A172 (cell line): ENCODE results near the gene SIGLEC10. TPM values are rescaled to one million over a fixed set of nuclear protein-coding genes. Genes with fewer than 3 reads are reported as not detected.
A peak's percentile ranks its signal among the peaks of the same experiment; 100 is the strongest.

ENCODE experiments used
- DNase-seq: peaks from one replicate; pipeline ENCODE4 v3.0.0-alpha.2; 2015; ENCODE audit warnings: low spot score
- total RNA-seq: library from RNA; depleted of rRNA; stranded (reverse); fragments of >200 nt; shearing (Covaris generic); gene quantifications from 2 replicates; pipeline ENCODE4 v1.2.3, GENCODE V29; 2014; rRNA removed

The SIGLEC10 gene
- total RNA-seq, 1 experiment from 2014 or later: not detected

DNA sequence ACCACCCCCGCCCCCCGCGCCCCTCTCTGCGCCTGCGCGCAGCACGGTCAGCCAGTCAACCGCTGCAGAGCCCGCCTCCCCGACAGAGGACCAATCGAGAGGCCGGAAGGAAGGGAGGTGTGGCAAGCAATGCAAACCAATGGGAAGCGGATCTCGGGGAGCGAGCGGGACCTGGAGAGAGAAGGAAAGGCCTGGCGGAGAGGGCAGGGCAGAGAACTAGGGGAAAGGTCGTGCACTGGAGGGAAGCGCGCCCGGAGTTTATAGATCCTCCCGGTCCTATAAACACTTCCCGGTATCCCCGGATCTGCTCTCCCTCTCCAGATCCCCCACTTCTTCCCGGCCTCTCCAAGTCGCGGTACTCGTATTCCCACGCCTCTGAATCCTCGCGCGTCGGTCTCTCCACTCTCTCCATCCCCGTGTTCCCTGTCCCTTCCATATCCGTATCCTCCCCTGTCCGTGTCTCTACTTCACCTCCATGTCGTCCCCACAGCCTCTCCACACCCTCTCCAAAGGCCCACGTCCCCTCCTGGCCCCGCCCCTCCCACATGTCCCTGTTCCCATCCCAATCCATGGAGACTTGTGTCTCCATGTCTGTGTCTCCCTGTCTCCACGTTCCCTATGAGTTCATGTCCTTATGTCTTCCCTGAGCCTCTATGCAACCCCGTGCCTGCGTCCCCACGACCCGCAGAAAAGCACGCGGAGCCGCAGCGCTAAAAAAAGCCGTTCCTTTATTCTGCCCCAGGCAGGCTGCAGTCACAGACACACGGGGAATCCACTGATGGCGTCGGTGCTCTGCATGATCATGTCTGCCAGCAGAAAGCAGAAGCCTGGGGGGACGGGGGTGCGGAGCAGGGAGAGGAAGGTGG is 50.8 kb downstream of the SIGLEC10 start:
- DNase-seq: peak; percentile 90

DNA sequence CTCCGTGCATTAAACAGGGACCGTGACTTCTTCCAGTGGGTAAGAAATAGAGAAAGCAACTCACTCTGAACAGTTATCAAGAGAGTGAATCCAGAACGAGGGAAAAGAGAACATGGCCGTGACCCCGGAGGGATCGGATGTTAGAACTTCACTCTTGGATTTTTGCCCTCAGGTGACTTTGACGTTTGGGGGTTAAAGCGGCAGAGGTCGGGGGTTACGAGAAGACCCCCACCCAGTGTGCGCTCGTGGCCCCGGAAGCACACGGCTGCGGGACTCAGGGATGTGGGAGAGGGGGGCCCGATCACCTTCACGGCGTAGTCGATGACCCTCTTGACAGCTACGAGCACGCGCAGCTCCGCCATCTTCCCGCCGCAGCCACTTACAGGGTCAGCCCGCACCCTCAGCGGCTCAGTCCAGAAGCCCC is 51.5 kb downstream of the SIGLEC10 start, which contains the start of gene ETFB:
Gene ETFB, minus strand, starts transcription at position 424 of the 424 bp plus-strand sequence. Its CDS starts 62 bp downstream, at position 362.
- no peak for DNase-seq

DNA sequence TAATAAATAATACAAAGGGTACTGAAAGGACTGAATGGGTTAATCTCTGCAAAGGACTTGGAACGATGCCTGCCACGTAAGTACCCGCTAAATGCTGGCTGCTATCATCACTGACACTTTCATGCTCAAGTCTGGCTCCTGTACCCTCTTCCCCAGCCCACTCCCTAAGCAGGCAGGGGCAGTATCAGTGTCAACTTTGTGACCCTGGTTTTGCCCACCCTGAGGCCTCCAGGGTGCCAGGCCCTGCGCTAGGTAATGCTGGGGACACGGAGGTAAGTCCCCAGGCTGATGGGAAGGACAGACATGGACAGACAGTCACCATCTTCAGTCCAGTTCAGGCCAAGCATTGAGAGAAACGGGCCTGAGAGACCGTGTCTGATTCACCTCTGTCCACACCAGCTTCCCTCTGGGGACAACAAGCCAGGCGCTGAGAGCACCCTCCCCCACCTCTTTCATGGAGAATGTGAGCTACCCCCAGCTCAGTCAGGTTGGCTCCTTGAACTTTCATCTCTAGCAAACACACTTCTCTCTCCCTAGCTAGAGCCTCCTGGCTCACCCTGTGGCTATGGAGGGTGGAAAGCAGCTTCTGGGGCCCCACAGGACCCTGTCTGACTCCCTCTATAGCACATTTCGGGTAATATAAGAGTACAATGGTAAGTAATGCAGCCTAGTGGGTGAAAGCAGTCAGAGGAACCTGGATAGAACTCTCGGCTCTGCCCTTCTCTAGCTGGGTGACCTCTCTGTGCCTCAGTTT is 52.1 kb downstream of the SIGLEC10 start:
- no peak for DNase-seq

DNA sequence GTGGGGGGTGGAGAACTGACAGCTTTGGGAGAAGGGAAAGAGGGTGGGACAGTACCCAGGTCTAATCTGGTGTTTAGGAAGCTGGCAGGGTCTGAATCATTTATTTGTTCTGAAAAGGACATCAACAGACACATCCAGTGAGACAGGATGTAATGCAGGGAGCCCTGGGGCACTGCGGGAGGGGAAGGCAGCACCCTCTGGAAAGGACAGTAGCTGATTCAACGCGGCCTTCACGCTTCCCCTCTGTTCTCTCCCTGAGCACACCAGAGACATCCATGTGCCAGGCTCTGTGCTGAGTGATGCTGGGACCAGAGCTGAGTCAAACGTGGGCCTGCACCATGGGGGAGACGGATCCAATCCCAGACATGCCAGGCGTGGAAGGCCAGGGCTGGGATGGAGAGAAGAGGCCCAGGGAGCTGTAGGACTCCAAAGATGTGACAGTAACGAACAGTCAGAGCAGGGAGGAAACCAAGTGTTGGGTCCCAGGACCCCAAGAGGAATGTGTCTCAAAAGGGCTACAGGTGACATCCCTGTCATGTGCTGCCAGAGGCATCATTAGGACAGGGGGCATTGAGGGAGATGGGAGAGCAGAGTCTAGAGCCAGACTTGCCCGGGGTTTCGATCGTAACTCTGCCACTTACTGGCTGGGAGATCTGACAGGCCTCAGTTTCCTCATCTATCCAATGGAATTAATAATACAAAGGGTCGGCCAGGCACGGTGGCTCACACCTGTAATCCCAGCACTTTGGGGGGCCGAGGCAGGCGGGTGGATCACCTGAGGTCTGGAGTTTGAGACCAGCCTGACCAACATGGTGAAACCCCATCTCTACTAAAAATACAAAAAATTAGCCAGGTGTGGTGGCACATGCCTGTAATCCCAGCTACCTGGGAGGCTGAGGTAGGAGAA is 53.0 kb downstream of the SIGLEC10 start:
- DNase-seq: no peak

DNA sequence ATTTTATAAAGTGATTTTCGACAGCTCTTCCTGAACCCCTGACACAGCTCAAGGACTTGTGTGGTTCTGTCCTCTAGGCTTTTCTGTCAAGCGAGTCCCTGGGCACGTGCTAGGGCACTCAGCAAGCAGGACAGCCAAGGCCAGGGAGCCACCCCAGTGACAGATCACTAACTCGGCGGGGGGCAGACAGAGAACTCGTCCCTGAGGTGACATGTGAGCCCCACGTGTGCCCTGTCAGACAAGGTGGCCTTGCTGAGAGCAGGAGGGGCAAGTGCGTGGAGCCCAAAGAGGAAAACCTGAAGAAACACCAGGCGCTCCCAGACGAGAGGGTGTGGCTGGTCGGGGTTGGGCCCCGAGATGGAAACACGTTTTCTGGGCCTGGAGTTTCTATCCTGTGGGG is 56.2 kb downstream of the SIGLEC10 start:
- DNase-seq: no peak

Other genes starting within 250 kb of the SIGLEC10 start
- 1.2 and 3.1 TPM in 2 replicates for gene CD33, start 192.6 kb downstream of the SIGLEC10 start, total RNA-seq
- not detected in 2 replicates for gene SIGLECL1, start 166.6 kb downstream of the SIGLEC10 start, total RNA-seq
- not detected in 2 replicates for gene IGLON5, start 106.0 kb downstream of the SIGLEC10 start, total RNA-seq
- 0.31 and 0.79 TPM in 2 replicates for gene VSIG10L, start 75.5 kb downstream of the SIGLEC10 start, total RNA-seq
- 48.5 and 50.3 TPM in 2 replicates for gene ETFB, start 51.3 kb downstream of the SIGLEC10 start, total RNA-seq
- not detected in 2 replicates for gene CLDND2, start 48.6 kb downstream of the SIGLEC10 start, total RNA-seq
- gene NKG7, start 45.0 kb downstream of the SIGLEC10 start, total RNA-seq: not detected in 2 replicates
- not detected in 2 replicates for gene LIM2, start 29.7 kb downstream of the SIGLEC10 start, total RNA-seq
- gene C19orf84, start 27.1 kb downstream of the SIGLEC10 start, total RNA-seq: not detected in 2 replicates
- not detected in 2 replicates for gene SIGLEC8, start 40.8 kb upstream of the SIGLEC10 start, total RNA-seq
- gene CEACAM18, start 60.9 kb upstream of the SIGLEC10 start, total RNA-seq: not detected in 2 replicates
- gene SIGLEC12, start 84.2 kb upstream of the SIGLEC10 start, total RNA-seq: not detected in 2 replicates
- not detected in 2 replicates for gene SIGLEC6, start 114.0 kb upstream of the SIGLEC10 start, total RNA-seq
- gene ZNF175, start 153.6 kb upstream of the SIGLEC10 start, total RNA-seq: 0.72 and 0.96 TPM in 2 replicates
- not detected in 2 replicates for gene SIGLEC5, start 212.8 kb upstream of the SIGLEC10 start, total RNA-seq
- gene SIGLEC14, start 229.2 kb upstream of the SIGLEC10 start, total RNA-seq: not detected in 2 replicates